DMS79 treated with DMSO at 0.1 percent for 48 hours (cell line): ENCODE results near the gene CSTF3.
"Not testable (repeated sequence)": the region's sequence is repeated elsewhere in the genome, so short reads cannot be mapped to it uniquely, and the experiment has no call there.

Experiments used
- DNase-seq: peaks from one replicate; lab custom pipeline; 2025; lab: John Stamatoyannopoulos, UW

The CSTF3 gene

DNA sequence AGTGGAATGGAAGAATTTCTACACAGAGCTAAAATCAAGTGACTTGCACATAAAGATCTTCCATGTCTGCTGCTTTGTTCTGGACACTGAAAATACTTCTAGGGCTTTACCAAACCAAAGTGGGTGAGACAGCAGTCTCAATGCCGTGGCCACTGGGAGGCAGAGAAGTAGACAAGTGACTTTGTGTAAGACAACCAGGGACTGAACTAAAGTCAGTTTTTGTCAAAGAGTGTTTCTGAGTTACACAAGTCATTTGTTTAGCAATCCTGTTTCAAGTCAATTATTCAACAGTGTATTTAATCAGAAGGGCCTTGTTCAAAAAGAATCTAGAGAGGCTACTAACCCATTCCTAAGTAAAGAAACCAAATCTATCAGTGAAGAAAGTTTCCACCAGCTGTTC, 75.3 kb downstream of the CSTF3 start:
- no peak for DNase-seq

- no peak for DNase-seq
Measured at GRCh38 chr11:33083918-33084317, 77.4 kb downstream of the CSTF3 start.

- DNase-seq: no peak
Measured at GRCh38 chr11:33072465-33072864, 88.8 kb downstream of the CSTF3 start.

- no peak for DNase-seq
Measured at GRCh38 chr11:33068611-33069340, 92.5 kb downstream of the CSTF3 start.

DNA sequence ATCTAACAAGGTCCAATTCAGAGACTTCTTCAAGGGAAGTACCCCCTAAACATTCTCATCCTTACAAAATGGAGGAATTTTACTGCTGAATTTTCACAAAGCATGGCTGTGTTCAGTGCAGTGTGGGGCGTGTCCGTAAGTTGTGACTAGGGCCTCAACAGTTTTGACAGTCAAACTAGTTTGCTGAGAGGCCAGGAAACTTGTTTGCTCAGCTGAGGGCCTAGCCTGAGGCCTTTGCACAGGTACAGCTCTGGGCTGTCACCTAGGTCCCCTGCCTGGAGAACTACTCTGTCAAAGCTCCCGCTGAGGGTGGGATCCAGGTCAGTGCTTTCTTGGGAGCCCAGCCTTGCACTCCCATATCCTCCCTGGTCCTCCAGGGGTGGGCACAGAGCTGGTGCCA, 94.0 kb downstream of the CSTF3 start:
- DNase-seq: no peak

DNA sequence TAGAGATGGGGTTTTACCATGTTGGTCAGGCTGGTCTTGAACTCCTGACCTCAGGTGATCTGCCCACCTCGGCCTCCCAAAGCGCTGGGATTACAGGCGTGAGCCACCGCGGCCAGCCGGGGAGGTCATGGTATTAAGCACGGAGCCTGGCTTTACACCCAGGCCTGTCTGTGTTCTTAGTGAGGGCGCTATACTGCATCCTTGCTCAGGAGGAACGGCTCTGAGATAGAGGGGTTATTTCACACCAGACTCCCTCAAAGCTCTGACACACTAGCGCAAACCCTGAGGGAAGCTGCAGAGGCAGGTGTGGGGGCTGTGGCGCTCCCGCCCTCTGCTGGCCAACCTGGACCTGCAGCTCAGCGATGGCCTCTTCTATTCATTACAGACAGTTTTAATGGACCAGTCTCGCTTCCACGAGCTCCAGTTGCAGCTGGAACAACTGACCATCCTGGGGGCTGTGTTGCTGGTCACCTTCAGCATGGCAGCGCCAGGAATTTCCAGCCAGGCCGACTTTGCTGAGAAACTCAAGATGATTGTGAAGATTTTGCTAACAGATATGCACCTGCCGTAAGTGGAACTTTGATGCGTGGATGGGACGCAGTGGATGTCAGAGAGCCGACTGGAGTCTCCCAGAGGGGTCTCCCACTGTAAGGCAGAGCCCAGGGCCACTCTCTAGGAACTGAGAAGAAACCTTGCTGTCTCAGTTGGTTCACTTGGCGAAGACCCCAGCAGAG, 95.7 kb downstream of the CSTF3 start:
- peak; percentile 25 for DNase-seq

- DNase-seq: no peak
Measured at GRCh38 chr11:33064866-33065265, 96.4 kb downstream of the CSTF3 start.

GRCh38 chr11:33064033-33064825, 97.1 kb downstream of the CSTF3 start:
- DNase-seq: no peak

- DNase-seq: no peak
Measured at GRCh38 chr11:33063326-33063881, 97.9 kb downstream of the CSTF3 start.

GRCh38 chr11:33062137-33062536, 99.1 kb downstream of the CSTF3 start:
- DNase-seq: no peak

- DNase-seq: no peak
Measured at GRCh38 chr11:33060271-33060670, 101.0 kb downstream of the CSTF3 start.

GRCh38 chr11:33059331-33060007, 101.8 kb downstream of the CSTF3 start:
- no peak for DNase-seq

DNA sequence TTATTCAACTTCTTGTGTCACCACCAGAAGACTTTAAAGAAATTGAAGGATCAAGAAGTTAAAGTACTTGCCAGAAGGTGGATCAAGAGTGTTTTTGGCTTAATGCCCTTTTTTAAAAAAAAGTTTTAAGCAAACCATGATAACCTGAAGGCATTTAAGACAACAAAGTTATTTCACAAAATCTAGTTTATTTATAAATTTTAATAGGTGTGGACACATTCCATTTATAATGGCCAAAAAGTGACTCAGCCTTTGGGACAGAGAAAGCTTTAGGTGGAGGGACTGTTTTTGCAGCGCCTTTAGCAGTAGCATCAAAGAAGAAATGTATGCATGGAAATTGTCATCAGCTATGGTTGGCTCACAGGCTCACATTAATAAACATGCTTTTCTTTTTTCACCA, 104.0 kb downstream of the CSTF3 start:
- DNase-seq: peak; percentile 4

- DNase-seq: no peak
Measured at GRCh38 chr11:33055375-33055774, 105.9 kb downstream of the CSTF3 start.

GRCh38 chr11:33052231-33052630, 109.0 kb downstream of the CSTF3 start:
- no peak for DNase-seq

DNA sequence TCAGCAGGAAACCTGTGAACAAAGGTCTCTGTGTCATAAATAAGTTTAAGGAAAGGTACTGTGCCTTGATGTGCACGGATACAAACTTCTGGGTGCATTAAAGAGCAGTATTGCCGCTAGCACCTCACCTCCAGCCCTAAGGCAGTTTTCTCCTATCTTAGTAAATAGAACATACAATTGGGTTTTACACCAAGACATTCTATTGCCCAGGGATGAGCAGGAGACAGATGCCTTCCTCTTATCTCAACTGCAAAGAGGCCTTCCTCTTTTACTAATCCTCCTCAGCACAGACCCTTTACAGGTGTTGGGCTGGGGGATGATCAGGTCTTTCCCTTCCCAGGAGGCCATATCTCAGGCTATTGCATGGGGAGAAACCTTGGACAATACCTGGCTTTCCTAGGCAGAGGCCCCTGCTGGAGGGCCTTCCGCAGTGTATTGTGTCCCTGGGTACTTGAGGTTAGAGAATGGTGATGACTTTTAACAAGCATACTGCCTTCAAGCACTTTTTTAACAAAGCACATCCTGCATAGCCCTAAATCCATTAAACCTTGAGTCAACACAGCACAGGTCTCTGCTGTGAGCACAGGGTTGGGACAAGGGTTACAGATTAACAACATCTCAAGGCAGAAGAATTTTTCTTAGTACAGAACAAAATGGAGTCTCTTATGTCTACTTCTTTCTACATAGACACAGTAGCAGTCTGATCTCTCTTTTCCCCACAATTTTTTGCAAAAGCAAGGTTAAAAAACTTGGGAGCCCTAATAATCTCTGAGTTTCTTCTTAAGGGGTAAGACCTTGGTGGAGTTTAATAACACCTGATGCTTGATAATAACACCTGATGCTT, 111.5 kb downstream of the CSTF3 start:
- DNase-seq: peak; percentile 47

- DNase-seq: not testable (repeated sequence)
Measured at GRCh38 chr11:33048701-33049100, 112.6 kb downstream of the CSTF3 start.

- peak; percentile 4 for DNase-seq
Measured at GRCh38 chr11:33045551-33046255, 115.6 kb downstream of the CSTF3 start.

DNA sequence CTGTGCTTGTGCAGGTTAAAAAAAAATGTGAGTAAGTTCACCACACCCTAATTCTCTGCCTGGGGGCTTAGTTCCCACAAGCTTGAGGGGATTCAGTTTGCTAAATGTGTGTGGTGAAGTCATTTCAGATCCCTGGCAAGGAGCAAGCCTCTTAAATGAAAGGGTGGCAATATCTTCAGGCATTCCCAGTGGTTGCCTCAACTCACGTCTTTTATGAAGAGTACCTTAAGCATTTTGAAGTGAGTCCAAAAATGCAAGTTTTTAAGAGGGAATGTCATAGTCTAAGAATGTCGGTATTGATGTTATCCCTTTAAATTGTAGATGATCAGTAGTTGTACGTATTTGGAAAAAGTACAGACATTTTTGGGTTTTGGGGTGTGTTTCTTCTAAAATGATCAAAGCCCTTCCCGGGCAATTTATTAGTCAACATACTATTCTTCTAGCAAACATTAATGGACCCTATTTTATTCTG, 117.0 kb downstream of the CSTF3 start:
- no peak for DNase-seq

- DNase-seq: no peak
Measured at GRCh38 chr11:33043221-33043830, 118.0 kb downstream of the CSTF3 start.
